HG02642 (cell line): ENCODE data around the gene FSTL3.

Source experiments
- ATAC-seq: cut with Tn5 transposase; IDR thresholded peaks from one replicate; pipeline ENCODE4 v1.9.1; 2021; ENCODE audit warnings: mild to moderate bottlenecking; ENCODE audit not compliant: unreplicated experiment, poor library complexity

The FSTL3 gene

DNA sequence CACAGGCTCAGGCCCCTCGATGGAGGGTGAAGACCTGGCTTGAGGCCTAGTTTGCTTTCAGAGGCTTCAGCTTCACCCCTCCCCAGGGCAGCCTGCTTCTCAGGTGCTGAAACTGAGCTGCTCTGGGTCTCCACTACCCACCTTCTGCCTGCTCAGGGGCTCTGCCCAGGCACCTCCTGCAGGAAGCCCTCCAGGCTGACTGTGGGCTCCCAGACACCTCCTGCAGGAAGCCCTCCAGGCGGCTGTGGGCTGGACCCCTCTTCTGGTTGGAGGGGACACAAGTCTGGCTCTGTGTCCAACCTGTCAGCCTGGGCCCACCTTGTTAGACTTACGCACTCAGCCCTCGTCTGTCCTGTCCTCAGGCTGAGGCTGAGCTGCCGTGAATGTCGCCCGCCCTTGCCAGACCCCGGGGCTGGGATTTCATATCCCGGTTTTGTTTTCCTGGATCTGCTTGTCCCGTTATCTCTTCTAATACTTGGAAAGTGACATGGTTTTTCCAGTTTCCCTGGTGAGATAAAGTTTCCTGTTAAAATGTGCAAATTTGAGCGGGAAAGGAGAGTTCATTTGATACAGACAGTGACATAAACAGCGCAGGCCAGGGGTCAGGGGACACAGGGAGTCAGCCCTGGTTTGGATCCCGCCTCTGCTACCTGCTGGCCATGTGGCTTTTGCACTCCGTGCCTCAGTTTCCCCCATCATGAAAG, 53.9 kb downstream of the FSTL3 start:
- ATAC-seq, result no peak

DNA sequence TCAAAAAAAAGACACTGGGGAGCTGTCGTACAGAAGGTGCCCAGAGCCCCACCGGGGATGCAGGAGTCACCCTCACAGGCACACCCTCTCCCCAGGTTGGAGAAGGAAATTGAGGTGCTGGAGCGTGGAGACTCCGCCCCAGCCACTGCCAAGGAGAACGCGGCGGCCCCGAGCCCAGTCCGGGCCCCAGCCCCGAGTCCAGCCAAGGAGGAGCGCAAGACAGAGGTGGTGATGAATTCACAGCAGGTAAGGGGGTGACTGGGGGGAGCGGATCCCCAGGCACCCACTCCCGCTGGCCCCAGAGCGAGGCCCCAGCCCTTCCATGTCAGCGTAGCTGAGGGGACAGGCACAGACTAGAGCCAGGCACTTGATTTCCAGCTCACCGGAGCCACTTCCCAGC, 54.8 kb downstream of the FSTL3 start:
- ATAC-seq, result no peak

DNA sequence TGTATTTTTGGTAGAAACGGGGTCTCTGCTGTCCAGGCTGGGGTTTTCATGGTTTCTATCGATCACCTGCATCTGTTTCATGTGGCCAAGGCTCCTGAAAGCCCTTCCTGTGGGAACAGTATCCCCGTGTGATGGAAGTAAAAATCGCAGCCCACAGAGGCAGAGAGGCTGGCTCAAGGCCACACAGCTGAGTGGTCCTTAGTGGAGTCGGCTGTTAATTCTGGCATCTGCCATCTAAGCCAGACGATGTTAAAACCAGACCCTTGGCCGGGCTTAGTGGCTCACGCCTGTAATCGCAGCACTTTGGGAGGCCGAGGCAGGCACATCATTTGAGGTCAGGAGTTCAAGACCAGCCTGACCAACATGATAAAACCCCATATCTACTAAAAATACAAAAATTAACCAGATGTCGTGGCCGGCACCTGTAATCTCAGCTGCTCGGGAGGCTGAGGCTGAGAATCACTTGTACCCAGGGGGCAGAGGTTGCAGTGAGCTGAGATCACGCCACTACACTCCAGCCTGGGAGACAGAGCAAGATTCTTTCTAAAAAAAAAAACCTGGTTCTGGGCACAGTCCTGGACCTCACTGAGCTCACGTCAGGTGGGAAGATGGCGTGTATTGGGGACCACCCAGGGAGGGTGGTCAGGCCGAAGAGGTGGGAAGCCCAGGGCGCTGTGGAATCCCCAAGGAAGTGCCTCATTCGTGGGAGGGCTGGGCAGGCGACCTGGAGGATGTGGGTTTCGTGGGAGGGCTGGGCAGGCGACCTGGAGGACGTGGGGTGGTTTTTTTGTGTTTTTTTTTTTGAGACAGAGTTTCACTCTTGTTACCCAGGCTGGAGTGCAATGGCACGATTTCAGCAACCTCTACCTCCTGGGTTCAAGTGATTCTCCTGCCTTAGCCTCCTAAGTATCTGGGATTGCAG, 56.2 kb downstream of the FSTL3 start:
- ATAC-seq, result no peak
